GM18499 (cell line): Measurements from ENCODE around the gene NR6A1.

ENCODE experiments used
- ATAC-seq: cut with Tn5 transposase; IDR thresholded peaks from one replicate; pipeline ENCODE4 v1.9.1; 2021; ENCODE audit warnings: moderate number of reproducible peaks; ENCODE audit not compliant: insufficient read depth, unreplicated experiment

Gene NR6A1

GRCh38 chr9:124467410-124468060 is 303.6 kb downstream of the NR6A1 start:
- no peak for ATAC-seq
